ENCODE data around the gene ATP5MC2. TPM values are rescaled to one million over a fixed set of nuclear protein-coding genes. Genes with fewer than 3 reads are reported as not detected.

ATP5MC2 gene
- total RNA-seq, 3 donors from 2014 or later, result 338 to 364 (median 342) TPM

DNA sequence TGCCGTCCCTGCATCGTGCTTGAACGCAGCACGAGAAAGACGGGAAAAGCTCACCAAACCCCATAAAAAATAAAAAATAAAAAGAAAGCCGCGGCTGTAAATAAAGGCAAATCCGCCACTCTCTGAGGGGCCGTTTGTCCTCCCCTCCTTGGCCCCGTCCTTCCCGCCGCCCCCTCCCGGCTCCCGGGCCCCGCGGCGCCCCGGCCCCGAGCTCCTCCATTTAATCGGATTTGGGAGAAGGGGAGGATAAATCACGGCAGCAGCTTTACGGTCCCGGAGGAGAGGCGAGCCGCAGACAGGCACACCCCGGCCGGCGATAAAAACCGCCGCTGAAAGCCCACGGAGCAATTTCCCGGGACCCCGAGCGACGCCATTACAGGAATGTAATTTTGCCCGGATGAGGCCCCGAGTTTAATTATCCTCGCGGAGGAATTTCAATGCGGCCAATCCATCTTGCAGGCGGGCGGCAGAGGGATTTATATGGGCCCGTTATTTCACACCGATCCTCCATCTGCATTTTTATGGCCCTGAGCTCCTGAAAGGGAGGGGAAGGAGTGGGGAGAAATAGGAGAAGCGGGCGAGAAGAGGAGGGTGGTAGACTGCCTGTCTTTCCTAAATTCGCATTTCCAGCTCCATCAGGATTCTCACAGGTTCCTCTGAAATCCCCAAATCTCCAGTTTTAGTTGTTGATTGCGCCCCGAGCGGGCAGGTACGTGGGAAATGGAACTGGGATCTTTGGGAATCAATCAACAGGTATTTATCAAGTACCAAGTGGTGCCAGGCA, 1.3 kb upstream of the ATP5MC2 start:
- ATAC-seq (no peak), DNase-seq (no peak)
- Mint-ChIP-seq H3K9me3 (no peaks in the 10 kb centered on the region), H3K36me3 (ENCODE audit: insufficient read depth) (peaks cover 9% of the 10 kb centered on the region), H3K4me1 (ENCODE audit: low read depth) (peaks cover 25% of the 10 kb centered on the region), H3K27me3 (ENCODE audit: low read depth) (peaks cover 20% of the 10 kb centered on the region), H3K4me3 (peak overlapping the region; percentile 98)

GRCh38 chr12:53676656-53677015, 753 bp upstream of the ATP5MC2 start:
- H3K4me1 Mint-ChIP-seq (ENCODE audit: low read depth), result peaks cover 26% of the 10 kb centered on the region
- H3K4me3 Mint-ChIP-seq, result peak overlapping the region; percentile 98
- DNase-seq, result peak; percentile 13
- peaks cover 20% of the 10 kb centered on the region for H3K27me3 Mint-ChIP-seq (ENCODE audit: low read depth)
- ATAC-seq, result peak; percentile 1 to 5
- H3K36me3 Mint-ChIP-seq (ENCODE audit: insufficient read depth), result peaks cover 9% of the 10 kb centered on the region
- no peaks in the 10 kb centered on the region for H3K9me3 Mint-ChIP-seq

DNA sequence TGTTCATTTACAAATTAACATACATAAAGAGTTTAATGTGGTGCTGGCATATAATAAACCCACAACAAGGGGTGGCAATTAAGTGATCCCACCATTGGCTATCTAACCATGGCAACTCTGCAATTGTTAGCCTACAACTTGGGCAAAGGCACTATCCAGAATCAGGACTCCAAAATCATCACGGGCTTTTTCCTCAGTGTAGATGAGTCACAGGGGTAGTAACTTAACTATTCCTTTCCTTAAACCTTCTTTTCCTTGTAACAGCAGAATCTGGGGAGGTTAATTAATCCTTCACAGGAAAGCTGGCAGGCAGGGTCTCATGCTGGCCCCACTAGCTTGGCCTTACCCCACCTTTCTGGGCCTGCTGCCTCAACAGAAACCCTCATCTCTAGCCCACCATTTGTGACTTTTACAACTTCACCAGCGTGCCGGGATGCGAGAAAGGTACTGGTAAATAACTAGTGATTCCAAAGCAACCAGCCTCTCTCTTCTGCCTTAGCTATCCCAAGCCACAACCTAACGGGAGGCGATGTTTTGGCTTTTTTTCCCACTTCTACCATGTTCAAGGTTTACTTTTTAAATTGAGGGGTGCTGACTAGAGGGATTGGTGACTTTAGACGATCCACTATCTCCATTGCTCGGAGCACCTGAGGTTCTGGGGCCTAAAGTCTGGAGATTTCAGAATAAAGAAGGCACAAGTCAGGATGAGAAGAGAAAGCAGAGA, 744 bp downstream of the ATP5MC2 start:
- Mint-ChIP-seq H3K27me3 (ENCODE audit: low read depth) (peaks cover 20% of the 10 kb centered on the region), H3K4me1 (ENCODE audit: low read depth) (peaks cover 31% of the 10 kb centered on the region), H3K4me3 (peak overlapping the region; percentile 98), H3K9me3 (no peaks in the 10 kb centered on the region), H3K36me3 (ENCODE audit: insufficient read depth) (peaks cover 15% of the 10 kb centered on the region)
- no peak for ATAC-seq
- no peak for DNase-seq

DNA sequence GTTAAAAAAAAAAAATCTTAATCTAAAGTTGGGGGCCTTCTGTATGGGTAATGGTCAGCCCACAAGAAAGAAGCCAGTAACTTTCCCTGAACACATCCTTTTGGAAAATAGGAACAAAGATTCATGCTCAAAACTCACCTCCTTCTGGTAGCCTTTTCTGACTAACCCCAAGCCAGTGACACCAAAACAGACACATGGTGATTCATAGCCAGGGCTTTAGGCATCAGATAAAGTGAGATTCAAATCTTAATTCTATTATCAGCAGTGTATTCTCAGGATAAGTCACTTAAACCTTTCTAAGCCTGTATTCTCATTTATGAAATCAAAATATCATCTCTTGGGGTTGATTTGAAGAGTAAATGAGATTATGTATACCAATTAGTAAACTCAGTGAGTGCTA, 4.9 kb downstream of the ATP5MC2 start:
- no peak for ATAC-seq
- no peaks in the 10 kb centered on the region for H3K9me3 Mint-ChIP-seq
- no peak for DNase-seq
- H3K4me3 Mint-ChIP-seq, result no peak overlapping the region
- no peaks in the 10 kb centered on the region for H3K27me3 Mint-ChIP-seq (ENCODE audit: low read depth)
- H3K4me1 Mint-ChIP-seq (ENCODE audit: low read depth), result peaks cover 26% of the 10 kb centered on the region
- H3K36me3 Mint-ChIP-seq (ENCODE audit: insufficient read depth), result peaks cover 23% of the 10 kb centered on the region

DNA sequence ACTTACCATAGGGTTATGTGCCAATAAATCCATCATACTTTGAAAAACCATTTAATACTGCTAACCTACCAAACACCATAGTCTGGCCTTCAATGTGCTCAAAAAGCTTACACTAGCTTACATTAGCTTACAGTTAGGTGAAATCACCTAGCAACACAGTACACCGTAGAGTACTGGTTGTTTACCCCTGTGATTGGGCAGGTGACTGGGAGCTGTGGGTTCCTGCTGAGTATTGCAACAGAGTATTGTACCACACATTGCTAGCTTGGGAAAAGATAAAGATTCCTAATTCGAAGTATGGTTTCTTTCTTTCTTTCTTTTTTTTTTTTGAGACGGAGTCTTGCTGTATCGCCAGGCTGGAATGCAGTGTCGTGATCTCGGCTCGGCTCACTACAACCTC, 5.6 kb downstream of the ATP5MC2 start:
- Mint-ChIP-seq H3K9me3 (no peaks in the 10 kb centered on the region), H3K4me1 (ENCODE audit: low read depth) (peaks cover 21% of the 10 kb centered on the region), H3K36me3 (ENCODE audit: insufficient read depth) (peaks cover 26% of the 10 kb centered on the region), H3K27me3 (ENCODE audit: low read depth) (no peaks in the 10 kb centered on the region), H3K4me3 (no peak overlapping the region)
- DNase-seq, result no peak
- no peak for ATAC-seq

GRCh38 chr12:53667080-53667479, 8.8 kb downstream of the ATP5MC2 start:
- DNase-seq (no peak), ATAC-seq (no peak)
- peaks cover 6% of the 10 kb centered on the region for H3K4me1 Mint-ChIP-seq (ENCODE audit: low read depth)
- peaks cover 33% of the 10 kb centered on the region for H3K36me3 Mint-ChIP-seq (ENCODE audit: insufficient read depth)
- no peaks in the 10 kb centered on the region for H3K27me3 Mint-ChIP-seq (ENCODE audit: low read depth)
- no peak overlapping the region for H3K4me3 Mint-ChIP-seq
- no peaks in the 10 kb centered on the region for H3K9me3 Mint-ChIP-seq

GRCh38 chr12:53664936-53665335, 10.9 kb downstream of the ATP5MC2 start:
- ATAC-seq (no peak), DNase-seq (no peak)
- Mint-ChIP-seq H3K4me3 (no peak overlapping the region), H3K4me1 (ENCODE audit: low read depth) (no peaks in the 10 kb centered on the region), H3K9me3 (no peaks in the 10 kb centered on the region), H3K27me3 (ENCODE audit: low read depth) (no peaks in the 10 kb centered on the region), H3K36me3 (ENCODE audit: insufficient read depth) (peaks cover 28% of the 10 kb centered on the region)

GRCh38 chr12:53664191-53664590, 11.7 kb downstream of the ATP5MC2 start:
- H3K4me1 Mint-ChIP-seq (ENCODE audit: low read depth), result no peaks in the 10 kb centered on the region
- no peaks in the 10 kb centered on the region for H3K9me3 Mint-ChIP-seq
- no peak for DNase-seq
- no peaks in the 10 kb centered on the region for H3K27me3 Mint-ChIP-seq (ENCODE audit: low read depth)
- H3K36me3 Mint-ChIP-seq (ENCODE audit: insufficient read depth), result peaks cover 23% of the 10 kb centered on the region
- H3K4me3 Mint-ChIP-seq, result no peak overlapping the region
- no peak for ATAC-seq

DNA sequence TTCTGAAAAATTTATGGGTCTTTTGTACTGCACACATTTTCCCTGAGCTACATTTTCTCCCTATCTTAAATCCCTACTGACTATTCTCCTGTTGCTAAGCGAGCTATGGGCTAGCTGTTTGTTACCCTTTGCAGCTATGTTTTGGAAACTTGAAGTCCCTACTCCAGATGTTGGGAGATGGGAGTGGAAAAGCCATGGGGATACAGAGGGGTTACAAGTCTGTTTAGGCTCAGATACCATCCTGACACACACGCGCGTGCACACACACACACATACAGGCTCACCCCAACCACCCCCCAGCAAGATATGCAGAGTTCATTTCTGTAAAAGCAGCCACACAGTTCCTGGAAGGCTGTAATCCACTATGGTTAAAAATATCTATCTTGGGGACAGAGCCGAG, 15.8 kb downstream of the ATP5MC2 start:
- no peaks in the 10 kb centered on the region for H3K9me3 Mint-ChIP-seq
- H3K36me3 Mint-ChIP-seq (ENCODE audit: insufficient read depth), result peaks cover 16% of the 10 kb centered on the region
- ATAC-seq, result no peak
- no peaks in the 10 kb centered on the region for H3K4me1 Mint-ChIP-seq (ENCODE audit: low read depth)
- no peak for DNase-seq
- H3K27me3 Mint-ChIP-seq (ENCODE audit: low read depth), result no peaks in the 10 kb centered on the region
- no peak overlapping the region for H3K4me3 Mint-ChIP-seq

- Mint-ChIP-seq H3K27me3 (ENCODE audit: low read depth) (no peaks in the 10 kb centered on the region), H3K4me3 (no peak overlapping the region), H3K36me3 (ENCODE audit: insufficient read depth) (peaks cover 12% of the 10 kb centered on the region), H3K9me3 (no peaks in the 10 kb centered on the region), H3K4me1 (ENCODE audit: low read depth) (no peaks in the 10 kb centered on the region)
- ATAC-seq, result no peak
- DNase-seq, result no peak
These were observed 16.3 kb downstream of the ATP5MC2 start for GRCh38 chr12:53659571-53659981.

GRCh38 chr12:53659011-53659551, 16.8 kb downstream of the ATP5MC2 start:
- no peaks in the 10 kb centered on the region for H3K27me3 Mint-ChIP-seq (ENCODE audit: low read depth)
- H3K4me3 Mint-ChIP-seq, result no peak overlapping the region
- H3K4me1 Mint-ChIP-seq (ENCODE audit: low read depth), result no peaks in the 10 kb centered on the region
- ATAC-seq, result no peak
- no peak for DNase-seq
- H3K9me3 Mint-ChIP-seq, result no peaks in the 10 kb centered on the region
- peaks cover 8% of the 10 kb centered on the region for H3K36me3 Mint-ChIP-seq (ENCODE audit: insufficient read depth)

- Mint-ChIP-seq H3K4me3 (no peak overlapping the region), H3K36me3 (ENCODE audit: insufficient read depth) (peaks cover 4% of the 10 kb centered on the region), H3K9me3 (no peaks in the 10 kb centered on the region), H3K4me1 (ENCODE audit: low read depth) (no peaks in the 10 kb centered on the region), H3K27me3 (ENCODE audit: low read depth) (no peaks in the 10 kb centered on the region)
- ATAC-seq (no peak), DNase-seq (no peak)
These were observed 18.8 kb downstream of the ATP5MC2 start for GRCh38 chr12:53657041-53657440.

- H3K9me3 Mint-ChIP-seq, result no peaks in the 10 kb centered on the region
- H3K4me3 Mint-ChIP-seq, result no peak overlapping the region
- H3K36me3 Mint-ChIP-seq (ENCODE audit: insufficient read depth), result peaks cover 2% of the 10 kb centered on the region
- ATAC-seq (no peak), DNase-seq (no peak)
- no peaks in the 10 kb centered on the region for H3K4me1 Mint-ChIP-seq (ENCODE audit: low read depth)
- no peaks in the 10 kb centered on the region for H3K27me3 Mint-ChIP-seq (ENCODE audit: low read depth)
These were observed 22.3 kb downstream of the ATP5MC2 start for GRCh38 chr12:53653595-53653994.

DNA sequence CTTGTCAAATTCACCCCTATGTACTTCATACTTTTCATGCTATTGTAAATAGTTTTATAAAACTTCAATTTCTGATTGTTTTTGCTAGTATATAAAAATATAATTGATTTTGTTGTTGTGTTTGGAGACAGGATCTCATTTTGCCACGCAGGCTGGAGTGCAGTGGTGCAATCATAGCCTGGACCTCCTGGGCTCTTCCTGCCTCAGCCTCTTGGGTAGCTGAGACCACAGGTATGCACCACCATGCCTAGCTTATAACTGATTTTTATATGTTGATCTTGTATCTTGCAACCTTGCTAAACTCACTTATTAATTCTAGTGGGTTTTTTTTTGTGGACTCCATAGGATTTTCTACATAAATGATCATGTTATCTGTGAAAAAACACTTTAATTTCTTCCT, 23.5 kb downstream of the ATP5MC2 start:
- Mint-ChIP-seq H3K27me3 (ENCODE audit: low read depth) (no peaks in the 10 kb centered on the region), H3K4me3 (no peak overlapping the region), H3K9me3 (no peaks in the 10 kb centered on the region), H3K36me3 (ENCODE audit: insufficient read depth) (peaks cover 2% of the 10 kb centered on the region), H3K4me1 (ENCODE audit: low read depth) (no peaks in the 10 kb centered on the region)
- no peak for DNase-seq
- no peak for ATAC-seq

- no peaks in the 10 kb centered on the region for H3K4me1 Mint-ChIP-seq (ENCODE audit: low read depth)
- peaks cover under 1% of the 10 kb centered on the region for H3K36me3 Mint-ChIP-seq (ENCODE audit: insufficient read depth)
- no peak overlapping the region for H3K4me3 Mint-ChIP-seq
- no peaks in the 10 kb centered on the region for H3K27me3 Mint-ChIP-seq (ENCODE audit: low read depth)
- no peak for ATAC-seq
- DNase-seq, result no peak
- H3K9me3 Mint-ChIP-seq, result no peaks in the 10 kb centered on the region
These were observed 24.1 kb downstream of the ATP5MC2 start for GRCh38 chr12:53651737-53652136.
